ENCODE measurements around the gene DDIT4. TPM values are rescaled to one million over a fixed set of nuclear protein-coding genes. Genes with fewer than 3 reads are reported as not detected.
"Not testable (repeated sequence)": the region's sequence is repeated elsewhere in the genome, so short reads cannot be mapped to it uniquely, and the experiment has no call there.

The DDIT4 gene
- total and polyA plus RNA-seq, 2 of the 8 experiments (the other 6 are each of a cell fraction or from before 2014, with no cell fraction given), result 47.4 to 108 TPM

GRCh38 chr10:72306215-72306760 is 32.6 kb downstream of the DDIT4 start (continued):
- TF ChIP-seq SUZ12 (IDR thresholded peaks at IDR 0.05; ENCODE audit: low read length) (no peak), HDAC2 (IDR thresholded peaks at IDR 0.05; ENCODE audit: borderline replicate concordance in 1 of 2, low read depth in 2 of 2, low read length in 2 of 2) (no peak)

- H2BK5ac ChIP-seq (ENCODE audit: low read depth, low read length); H4K20me1 ChIP-seq (replicated peaks in 1 of 2; ENCODE audit: control insufficient read depth in 1 of 2, insufficient read depth in 2 of 2, low read length in 2 of 2); H3K9ac ChIP-seq (replicated peaks in 1 of 4; ENCODE audit: extremely low read depth in 1 of 4, low read depth in 3 of 4, low read length in 3 of 4); H2BK20ac ChIP-seq (ENCODE audit: low read length); H3K23ac ChIP-seq (ENCODE audit: insufficient read length); H3K79me1 ChIP-seq (ENCODE audit: low read depth, low read length); H3K27ac ChIP-seq (ENCODE audit: low read depth, low read length); H3K14ac ChIP-seq (ENCODE audit: insufficient read length); H4K91ac ChIP-seq (replicated peaks; ENCODE audit: insufficient read length, low read length); H2BK12ac ChIP-seq (ENCODE audit: low read depth, low read length); H2AK5ac ChIP-seq (ENCODE audit: low read depth, low read length); H3K9me3 ChIP-seq (ENCODE audit: insufficient read depth in 2 of 2, low read depth in 1 of 2, low read length in 1 of 2); H3K4me3 ChIP-seq (ENCODE audit: extremely low read depth in 1 of 4, insufficient read depth in 2 of 4, low read depth in 3 of 4, low read length in 4 of 4); H4K8ac ChIP-seq (ENCODE audit: extremely low read depth, insufficient read depth, low read length); H3K36me3 ChIP-seq (ENCODE audit: control insufficient read depth in 2 of 4, insufficient read depth in 4 of 4, low read length in 3 of 4); H2AFZ ChIP-seq (ENCODE audit: low read length); H3K18ac ChIP-seq (ENCODE audit: extremely low read depth, low read length); H4K5ac ChIP-seq (ENCODE audit: insufficient read length, low read depth, low read length); DNase-seq (ENCODE audit: low read depth in 1 of 2, low spot score in 2 of 2); H2BK120ac ChIP-seq (replicated peaks; ENCODE audit: low read depth, low read length); H2BK15ac ChIP-seq (ENCODE audit: low read length); H3K4ac ChIP-seq (replicated peaks; ENCODE audit: insufficient read length, low read depth, low read length); H3K27me3 ChIP-seq (replicated peaks in 1 of 4; ENCODE audit: control insufficient read depth in 3 of 4, extremely low read depth in 1 of 4, insufficient read depth in 3 of 4, low read length in 3 of 4); H3K4me2 ChIP-seq (ENCODE audit: insufficient read depth in 1 of 2, low read depth in 2 of 2, low read length in 2 of 2); H3K23me2 ChIP-seq (ENCODE audit: low read depth, low read length); H3K79me2 ChIP-seq (ENCODE audit: control insufficient read depth in 1 of 2, insufficient read depth in 2 of 2, low read length in 2 of 2); H3K56ac ChIP-seq (replicated peaks; ENCODE audit: insufficient read length, low read depth, low read length); FAIRE-seq: not testable (repeated sequence)
- peaks cover 0 to 14% (median 12%) of the 10 kb centered on the region in 4 experiments; a peak in 6 of 7 replicates for H3K4me1 ChIP-seq (replicated peaks in 1 of 4; ENCODE audit: control insufficient read depth in 3 of 4, insufficient read depth in 4 of 4, low read length in 3 of 4)
- POLR2A ChIA-PET (ENCODE audit: partially characterized antibody), result interaction anchor here (0.8 to 39.2 kb wide), 6 partner anchors 11 to 31 kb away, joined by 3 to 895 read pairs (median 8); partner anchors contain the start of gene DDIT4
- 97% methylated on average over 7 of the region's 7 CpGs; no CpG with 5 or more reads in 1 of the 2 experiments for WGBS, 2 experiments (ENCODE audit: extremely low coverage in 1 of 2, insufficient coverage in 1 of 2, insufficient read length in 1 of 2, insufficient replicate concordance in 2 of 2, low coverage in 1 of 2, low lambda C conversion rate in 2 of 2, missing lambda C conversion rate in 1 of 2)
- CTCF ChIA-PET (ENCODE audit: partially characterized antibody), result interaction anchor here (0.8 to 1.2 kb wide), 2 partner anchors 16 to 32 kb away, joined by 3 to 4 read pairs; no protein-coding TSS in a partner anchor
Measured at GRCh38 chr10:72307711-72308110, 34.0 kb downstream of the DDIT4 start.

Measured in H1 (cell line).